Neuronal stem cell (in vitro differentiated cells): ENCODE data around the gene RARA.

Experiments
- DNase-seq: peaks from one replicate; pipeline ENCODE4 v3.0.0-alpha.2; 2013; ENCODE audit warnings: low spot score
- H2AFZ ChIP-seq: one replicate; pipeline ENCODE4 v1.6.1; 2013; ENCODE audit warnings: mild to moderate bottlenecking, low read length, inconsistent platforms
- H2AK5ac ChIP-seq: 2 replicates; pipeline ENCODE4 v1.6.1; 2013; ENCODE audit warnings: low read depth, mild to moderate bottlenecking, inconsistent platforms, low read length, moderate library complexity, mixed read lengths
- H2BK120ac ChIP-seq: 2 replicates; pipeline ENCODE4 v1.6.1; 2013; ENCODE audit warnings: low read depth, mild to moderate bottlenecking, inconsistent platforms, low read length, moderate library complexity, mixed read lengths
- H2BK12ac ChIP-seq: one replicate; pipeline ENCODE4 v1.6.1; 2013; ENCODE audit warnings: low read length, inconsistent platforms
- H2BK15ac ChIP-seq: 2 replicates; pipeline ENCODE4 v1.6.1; 2013; ENCODE audit warnings: mild to moderate bottlenecking, low read length, inconsistent platforms, mixed read lengths
- H2BK5ac ChIP-seq: one replicate; pipeline ENCODE4 v1.6.1; 2013; ENCODE audit warnings: inconsistent platforms, mild to moderate bottlenecking, low read length, moderate library complexity
- H3K14ac ChIP-seq: one replicate; pipeline ENCODE4 v1.6.1; 2013; ENCODE audit warnings: low read length, inconsistent platforms
- H3K18ac ChIP-seq: 2 replicates; pipeline ENCODE4 v1.6.1; 2013; ENCODE audit warnings: low read length, inconsistent platforms
- H3K23ac ChIP-seq: 2 replicates; pipeline ENCODE4 v1.6.1; 2013; ENCODE audit warnings: low read depth, mild to moderate bottlenecking, mixed read lengths, low read length, inconsistent platforms; ENCODE audit not compliant: poor library complexity
- H3K27ac ChIP-seq: replicated peaks from 3 replicates; pipeline ENCODE4 v1.5.1; 2013; ENCODE audit warnings: low read length, inconsistent platforms
- H3K27me3 ChIP-seq, 3 experiments: 2 replicates each; pipeline ENCODE4 v1.6.1; 2013; ENCODE audit warnings: low read length in 3 of 3, mild to moderate bottlenecking in 2 of 3, inconsistent platforms in 1 of 3, low read depth in 1 of 3, mixed read lengths in 1 of 3, moderate library complexity in 1 of 3; ENCODE audit not compliant: control insufficient read depth in 3 of 3, insufficient read depth in 3 of 3
- H3K36me3 ChIP-seq, 2 donors: replicated peaks in 1 of 2; 2 replicates each; pipeline ENCODE4 v1.6.1; 2013; ENCODE audit warnings: low read length in 2 of 2; ENCODE audit not compliant: control insufficient read depth in 2 of 2, insufficient read depth in 2 of 2
- H3K4ac ChIP-seq: 2 replicates; pipeline ENCODE4 v1.6.1; 2013; ENCODE audit warnings: inconsistent platforms, mild to moderate bottlenecking, low read length, moderate library complexity
- H3K4me1 ChIP-seq, 2 donors: 1 replicate in 1 of 2; 2 replicates in 1 of 2; pipeline ENCODE4 v1.6.1; 2013; ENCODE audit warnings: low read length in 2 of 2, low read depth in 1 of 2; ENCODE audit not compliant: control insufficient read depth in 2 of 2, insufficient read depth in 1 of 2
- H3K4me2 ChIP-seq: one replicate; pipeline ENCODE4 v1.6.1; 2013; ENCODE audit warnings: mild to moderate bottlenecking, low read length, inconsistent platforms; ENCODE audit not compliant: insufficient read depth, poor library complexity, severe bottlenecking
- H3K4me3 ChIP-seq, 2 donors: 2 replicates each; pipeline ENCODE4 v1.5.1; 2013; ENCODE audit warnings: low read length in 2 of 2, mild to moderate bottlenecking in 2 of 2, inconsistent platforms in 1 of 2, moderate library complexity in 1 of 2
- H3K79me1 ChIP-seq: one replicate; pipeline ENCODE4 v1.6.1; 2013; ENCODE audit warnings: low read depth, mild to moderate bottlenecking, inconsistent platforms, low read length, moderate library complexity
- H3K9ac ChIP-seq: one replicate; pipeline ENCODE4 v1.6.1; 2013; ENCODE audit warnings: mild to moderate bottlenecking, low read depth, low read length, inconsistent platforms; ENCODE audit not compliant: poor library complexity
- H3K9me3 ChIP-seq, 2 donors: replicated peaks in 1 of 2; 2 replicates each; pipeline versions ENCODE3 to v1.6.1; 2013; ENCODE audit warnings: low read length in 2 of 2, mild to moderate bottlenecking in 2 of 2, inconsistent platforms in 1 of 2, low read depth in 1 of 2, mixed read lengths in 1 of 2, moderate library complexity in 1 of 2; ENCODE audit not compliant: control insufficient read depth in 2 of 2, insufficient read depth in 1 of 2
- H4K8ac ChIP-seq: one replicate; pipeline ENCODE4 v1.6.1; 2013; ENCODE audit warnings: low read depth, mild to moderate bottlenecking, inconsistent platforms, low read length, moderate library complexity
- H4K91ac ChIP-seq: one replicate; pipeline ENCODE4 v1.6.1; 2013; ENCODE audit warnings: low read length, low read depth, mild to moderate bottlenecking, inconsistent platforms; ENCODE audit not compliant: poor library complexity
- WGBS, 2 donors: extraction: QIAGEN DNeasy Blood & Tissue Kit; methylation state at CpG; one replicate each; pipeline ENCODE4 v1.1.7; 2013; ENCODE audit warnings: missing lambda C conversion rate in 2 of 2, mixed read lengths in 1 of 2; ENCODE audit not compliant: insufficient read length in 2 of 2, insufficient replicate concordance in 1 of 2; ENCODE audit errors: extremely low coverage in 2 of 2; 5-methylcytosine and 5-hydroxymethylcytosine counted together

RARA gene

GRCh38 chr17:40320756-40321523 is 12.0 kb downstream of the RARA start:
- Histone ChIP-seq H3K79me1 (peaks cover 6% of the 10 kb centered on the region), H3K27ac (no peak overlapping the region), H2BK12ac (no peak overlapping the region), H4K8ac (no peak overlapping the region), H2BK5ac (no peak overlapping the region), H3K18ac (no peak overlapping the region), H3K14ac (no peak overlapping the region), H3K4me2 (no peak overlapping the region), H3K4ac (no peak overlapping the region), H2AK5ac (peak overlapping the region; percentile 46), H3K9me3 (peaks cover 0 to 3% of the 10 kb centered on the region in 2 donors), H3K36me3 (no peaks in the 10 kb centered on the region), H3K4me1 (peaks cover 31 to 45% of the 10 kb centered on the region in 2 donors), H2BK120ac (no peak overlapping the region), H3K27me3 (peaks cover 0 to 15% (median 0%) of the 10 kb centered on the region in 3 experiments), H2AFZ (no peak overlapping the region), H3K4me3 (no peak overlapping the region), H2BK15ac (no peak overlapping the region), H3K23ac (peak overlapping the region; percentile 62), H3K9ac (no peak overlapping the region), H4K91ac (no peak overlapping the region)
- WGBS, 2 donors: no CpG with 5 or more reads among the region's 19 CpGs
- DNase-seq: no peak

- no peak for DNase-seq
- peak overlapping the region; percentile 53 for H4K8ac ChIP-seq
- H2AFZ ChIP-seq: no peak overlapping the region
- H3K9ac ChIP-seq: no peak overlapping the region
- peaks cover 26 to 39% of the 10 kb centered on the region in 2 donors for H3K4me1 ChIP-seq
- no peak overlapping the region for H2BK15ac ChIP-seq
- no peak overlapping the region for H2BK5ac ChIP-seq
- no peaks in the 10 kb centered on the region for H3K9me3 ChIP-seq
- no peak overlapping the region for H3K4me3 ChIP-seq
- no peak overlapping the region for H3K4me2 ChIP-seq
- no peak overlapping the region for H3K14ac ChIP-seq
- no peak overlapping the region for H4K91ac ChIP-seq
- H3K27ac ChIP-seq: no peak overlapping the region
- H2AK5ac ChIP-seq: peak overlapping the region; percentile 14
- no peak overlapping the region for H2BK120ac ChIP-seq
- peaks cover 6% of the 10 kb centered on the region for H3K79me1 ChIP-seq
- H3K27me3 ChIP-seq: peaks cover 0 to 10% (median 0%) of the 10 kb centered on the region in 3 experiments
- H3K4ac ChIP-seq: no peak overlapping the region
- H3K18ac ChIP-seq: no peak overlapping the region
- H3K23ac ChIP-seq: no peak overlapping the region
- WGBS, 2 donors: no CpG with 5 or more reads among the region's 4 CpGs
- H2BK12ac ChIP-seq: no peak overlapping the region
- no peaks in the 10 kb centered on the region for H3K36me3 ChIP-seq
Measured at GRCh38 chr17:40321524-40321929, 12.5 kb downstream of the RARA start.

GRCh38 chr17:40321961-40322357 is 13.0 kb downstream of the RARA start:
- peaks cover 0 to 8% (median 0%) of the 10 kb centered on the region in 3 experiments for H3K27me3 ChIP-seq
- peaks cover 23 to 36% of the 10 kb centered on the region in 2 donors for H3K4me1 ChIP-seq
- H2BK5ac ChIP-seq: no peak overlapping the region
- no peak overlapping the region for H3K27ac ChIP-seq
- peak overlapping the region; percentile 53 for H2AFZ ChIP-seq
- no peak overlapping the region for H2BK12ac ChIP-seq
- H3K14ac ChIP-seq: no peak overlapping the region
- no CpG with 5 or more reads among the region's 4 CpGs for WGBS, 2 donors
- no peak overlapping the region for H2BK15ac ChIP-seq
- no peaks in the 10 kb centered on the region for H3K36me3 ChIP-seq
- H3K4ac ChIP-seq: no peak overlapping the region
- peak overlapping the region; percentile 53 for H4K8ac ChIP-seq
- H2BK120ac ChIP-seq: no peak overlapping the region
- no peak overlapping the region for H2AK5ac ChIP-seq
- H3K4me2 ChIP-seq: no peak overlapping the region
- peak overlapping the region in 1 of 2 donors; percentile 19 for H3K4me3 ChIP-seq
- no peak for DNase-seq
- no peak overlapping the region for H4K91ac ChIP-seq
- H3K23ac ChIP-seq: no peak overlapping the region
- H3K79me1 ChIP-seq: peaks cover 6% of the 10 kb centered on the region
- H3K9ac ChIP-seq: peak overlapping the region; percentile 30
- H3K18ac ChIP-seq: no peak overlapping the region
- no peaks in the 10 kb centered on the region for H3K9me3 ChIP-seq
